ENCODE measurements around the gene FHL2.
"Not testable (repeated sequence)": the region's sequence is repeated elsewhere in the genome, so short reads cannot be mapped to it uniquely, and the experiment has no call there.

FHL2 gene

DNA sequence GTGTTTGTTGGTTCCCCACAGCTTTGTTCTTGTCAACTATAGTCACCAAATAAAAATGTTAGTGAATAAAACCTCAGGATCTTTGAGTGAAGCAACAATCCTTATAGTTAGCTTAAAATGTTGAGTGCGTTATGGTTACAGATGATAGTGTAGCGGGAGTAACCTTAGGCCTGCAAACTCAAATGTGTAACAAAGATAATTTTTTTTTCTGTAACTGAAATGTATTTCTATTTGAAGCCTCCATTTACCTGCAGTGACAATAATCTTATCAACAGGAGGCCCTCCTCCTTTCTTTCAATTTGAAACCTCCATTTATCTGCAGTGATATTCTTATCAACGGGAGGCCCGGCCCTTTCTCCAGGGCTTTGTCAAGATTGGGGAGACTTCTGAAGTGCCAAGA, 64.6 kb downstream of the FHL2 start:
- H3K4me3 Mint-ChIP-seq = no peak overlapping the region
- H3K9me3 Mint-ChIP-seq (ENCODE audit: low read depth) = no peaks in the 10 kb centered on the region
- no peaks in the 10 kb centered on the region for H3K36me3 Mint-ChIP-seq
- peaks cover 34% of the 10 kb centered on the region for H3K4me1 Mint-ChIP-seq (ENCODE audit: low read depth)
- H3K27me3 Mint-ChIP-seq = no peaks in the 10 kb centered on the region
- no peak overlapping the region for H3K27ac Mint-ChIP-seq

DNA sequence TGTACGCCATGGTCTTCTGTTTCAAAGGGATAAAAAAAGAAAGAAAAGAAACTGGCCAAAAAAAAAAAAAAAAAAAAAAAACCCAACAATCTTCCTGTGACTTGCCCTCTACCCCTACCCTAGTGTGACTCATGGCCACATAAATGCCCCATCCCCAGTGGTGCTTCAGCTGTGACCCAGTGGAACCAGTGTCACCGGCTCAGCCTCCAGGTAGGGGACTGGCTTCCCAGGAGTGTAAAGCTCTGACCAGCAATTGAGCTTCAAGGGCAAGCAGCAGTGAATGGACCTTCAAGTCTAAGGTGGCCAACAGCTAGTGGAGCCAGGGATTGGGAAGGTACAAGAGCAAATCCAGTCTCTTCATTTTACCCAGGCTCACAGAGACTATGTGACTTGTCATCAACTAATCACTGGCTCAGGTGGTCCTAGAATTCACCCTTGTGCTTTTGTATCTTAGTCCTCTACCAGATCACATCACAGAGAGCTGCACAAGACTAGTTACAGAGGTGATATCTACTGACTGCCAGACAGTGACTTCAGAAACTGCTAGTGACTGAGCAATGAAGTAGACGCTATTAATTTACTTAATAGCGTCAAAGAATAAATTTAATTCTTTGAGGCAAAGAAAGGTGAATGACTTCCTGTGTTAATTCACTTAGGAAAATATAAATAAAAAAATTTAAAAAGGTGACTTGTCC, 68.0 kb downstream of the FHL2 start:
- Mint-ChIP-seq H3K27me3 (no peaks in the 10 kb centered on the region), H3K36me3 (peaks cover 3% of the 10 kb centered on the region), H3K27ac (peak overlapping the region; percentile 95), H3K9me3 (ENCODE audit: low read depth) (no peaks in the 10 kb centered on the region), H3K4me3 (peak overlapping the region; percentile 85), H3K4me1 (ENCODE audit: low read depth) (peaks cover 32% of the 10 kb centered on the region)

DNA sequence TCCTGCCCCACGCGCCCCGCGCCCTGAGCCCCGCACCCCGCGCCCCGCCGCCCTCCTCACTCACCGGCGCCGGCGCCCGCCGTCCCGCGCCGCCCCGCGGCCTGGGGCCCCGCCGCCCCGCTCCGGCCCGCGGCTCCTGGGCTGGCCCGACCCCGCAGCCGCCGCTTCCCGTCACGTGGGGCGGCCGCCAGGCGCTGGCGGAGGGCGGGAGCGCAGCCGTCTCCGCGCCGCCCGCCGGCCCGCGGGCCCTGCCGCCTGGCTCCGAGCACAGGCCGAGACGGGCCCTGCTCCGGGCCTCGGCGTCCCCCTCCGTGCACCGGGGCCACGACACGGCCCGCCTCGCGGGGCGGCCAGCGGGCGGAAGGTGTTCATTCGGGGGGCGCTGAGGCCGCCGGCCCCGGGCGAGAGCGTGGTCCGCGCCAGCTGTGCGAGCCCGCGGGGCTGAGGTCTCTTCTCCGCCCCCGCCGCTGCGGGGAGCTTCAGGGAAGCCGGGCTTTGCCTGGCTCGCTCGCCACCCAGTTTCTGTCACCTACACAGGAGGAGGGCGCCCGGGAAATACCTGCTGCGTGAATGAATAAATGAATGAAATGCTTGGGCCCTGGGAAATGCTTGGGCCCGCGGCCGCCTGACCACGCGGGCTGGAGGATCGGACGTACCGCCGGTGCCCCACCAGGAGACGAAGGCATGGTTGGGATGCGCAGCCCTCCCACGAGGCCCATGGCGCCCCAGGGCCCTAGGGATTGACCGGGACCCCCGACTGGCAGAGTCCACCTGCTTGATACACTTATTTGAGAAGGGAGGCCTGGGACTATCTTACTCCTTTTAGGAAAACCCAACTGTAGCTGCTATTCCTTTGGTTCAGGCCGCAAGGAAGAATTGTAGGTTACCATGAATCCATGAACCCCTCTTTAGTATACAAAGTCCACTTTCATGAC, 69.0 kb downstream of the FHL2 start, which contains the start of gene TGFBRAP1:
TGFBRAP1 (minus strand) TSS at position 175 of the 935 bp plus-strand sequence. CDS start 21,434 bp downstream, outside the sequence.
- H3K9me3 Mint-ChIP-seq (ENCODE audit: low read depth) = no peaks in the 10 kb centered on the region
- peaks cover 39% of the 10 kb centered on the region for H3K4me1 Mint-ChIP-seq (ENCODE audit: low read depth)
- no peaks in the 10 kb centered on the region for H3K27me3 Mint-ChIP-seq
- peak within 1 kb of the TSS; percentile 96 for H3K4me3 Mint-ChIP-seq
- peaks cover 3% of the 10 kb centered on the region for H3K36me3 Mint-ChIP-seq
- H3K27ac Mint-ChIP-seq = peak within 1 kb of the TSS; percentile 96

DNA sequence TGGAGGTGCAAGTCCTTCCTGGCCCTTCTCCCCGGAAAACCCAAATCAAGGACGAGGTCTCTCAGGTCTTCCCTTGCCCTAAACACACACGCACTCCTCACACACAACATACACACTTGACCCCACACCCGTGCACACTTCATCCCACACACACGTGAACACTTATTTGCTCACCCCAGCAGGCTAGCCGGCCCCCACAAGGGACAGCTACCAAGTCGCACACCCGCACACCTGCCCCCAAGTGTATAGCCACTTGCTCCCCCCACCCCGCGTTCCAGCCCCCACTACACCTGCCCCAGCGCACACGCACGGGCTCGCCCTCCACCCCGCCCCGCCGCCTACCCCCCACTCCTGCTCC, 69.7 kb downstream of the FHL2 start:
- peak overlapping the region; percentile 96 for H3K4me3 Mint-ChIP-seq
- H3K27ac Mint-ChIP-seq = peak overlapping the region; percentile 96
- H3K27me3 Mint-ChIP-seq = no peaks in the 10 kb centered on the region
- H3K36me3 Mint-ChIP-seq = peaks cover 3% of the 10 kb centered on the region
- H3K4me1 Mint-ChIP-seq (ENCODE audit: low read depth) = peaks cover 44% of the 10 kb centered on the region
- no peaks in the 10 kb centered on the region for H3K9me3 Mint-ChIP-seq (ENCODE audit: low read depth)

DNA sequence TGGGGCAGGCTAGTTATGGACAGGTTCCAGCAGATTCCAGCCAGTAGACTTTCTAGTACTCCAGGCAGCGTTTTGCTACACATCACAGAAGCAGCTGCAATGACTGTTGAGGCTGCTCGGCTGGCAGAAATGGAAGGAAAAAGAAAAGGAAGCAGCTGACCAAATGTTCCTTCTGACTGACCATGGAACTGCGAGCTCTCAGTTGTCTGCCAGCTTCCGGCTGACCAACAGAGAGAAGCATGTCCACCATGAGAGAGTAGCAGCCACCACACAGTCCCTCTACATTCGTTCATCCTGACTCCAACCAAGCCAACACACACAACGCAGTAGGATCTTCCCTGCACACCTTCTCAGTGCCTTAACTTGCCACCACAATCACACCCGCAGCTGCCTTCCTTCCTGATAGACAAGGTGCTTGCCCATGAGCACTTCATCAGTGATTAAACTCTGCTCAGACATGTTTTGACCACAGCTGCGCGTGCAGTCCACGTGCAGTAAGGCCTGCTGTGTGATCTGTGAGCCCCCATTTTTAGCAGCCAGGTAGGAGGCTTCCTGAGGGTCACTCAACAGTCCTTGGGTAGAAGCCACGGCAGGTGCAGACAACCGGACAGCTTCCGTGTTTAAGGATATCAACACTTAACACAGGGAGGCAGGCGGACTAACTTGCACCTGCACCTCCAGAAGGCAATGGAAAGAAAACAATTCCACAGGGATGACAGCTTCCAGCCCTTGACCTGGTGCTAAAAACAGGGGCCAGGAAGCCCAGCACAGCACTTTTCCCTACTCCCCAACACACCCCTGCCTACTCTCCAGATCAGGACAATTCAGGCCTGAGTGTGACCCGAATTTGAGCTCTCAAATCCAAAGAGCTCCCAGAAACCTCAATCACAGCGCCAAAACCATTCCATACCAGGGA, 70.3 kb downstream of the FHL2 start:
- peaks cover 50% of the 10 kb centered on the region for H3K4me1 Mint-ChIP-seq (ENCODE audit: low read depth)
- peak overlapping the region; percentile 96 for H3K27ac Mint-ChIP-seq
- no peaks in the 10 kb centered on the region for H3K27me3 Mint-ChIP-seq
- no peaks in the 10 kb centered on the region for H3K9me3 Mint-ChIP-seq (ENCODE audit: low read depth)
- peak overlapping the region; percentile 96 for H3K4me3 Mint-ChIP-seq
- H3K36me3 Mint-ChIP-seq = peaks cover 3% of the 10 kb centered on the region

DNA sequence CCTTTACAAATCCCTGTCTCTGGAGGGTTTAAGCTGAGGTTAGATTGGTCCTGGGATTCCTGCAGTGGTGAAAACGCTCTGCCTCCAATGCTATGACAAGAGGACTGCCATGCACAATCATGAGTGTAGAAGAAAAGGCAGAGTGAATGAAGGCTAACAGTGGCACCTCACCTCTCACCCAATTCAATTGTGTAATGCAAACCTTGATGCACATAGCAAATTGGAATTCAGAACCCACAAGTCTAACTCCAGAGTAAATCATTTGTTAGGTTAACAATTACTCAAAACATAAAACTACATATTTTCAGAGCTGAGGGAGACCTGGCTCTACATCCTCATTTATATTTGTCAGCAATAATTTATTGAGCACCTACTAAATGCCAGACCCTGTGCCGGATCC, 71.2 kb downstream of the FHL2 start:
- H3K27me3 Mint-ChIP-seq = no peaks in the 10 kb centered on the region
- no peaks in the 10 kb centered on the region for H3K9me3 Mint-ChIP-seq (ENCODE audit: low read depth)
- H3K4me3 Mint-ChIP-seq = peak overlapping the region; percentile 96
- H3K27ac Mint-ChIP-seq = peak overlapping the region; percentile 96
- H3K4me1 Mint-ChIP-seq (ENCODE audit: low read depth) = peaks cover 59% of the 10 kb centered on the region
- peaks cover 3% of the 10 kb centered on the region for H3K36me3 Mint-ChIP-seq

DNA sequence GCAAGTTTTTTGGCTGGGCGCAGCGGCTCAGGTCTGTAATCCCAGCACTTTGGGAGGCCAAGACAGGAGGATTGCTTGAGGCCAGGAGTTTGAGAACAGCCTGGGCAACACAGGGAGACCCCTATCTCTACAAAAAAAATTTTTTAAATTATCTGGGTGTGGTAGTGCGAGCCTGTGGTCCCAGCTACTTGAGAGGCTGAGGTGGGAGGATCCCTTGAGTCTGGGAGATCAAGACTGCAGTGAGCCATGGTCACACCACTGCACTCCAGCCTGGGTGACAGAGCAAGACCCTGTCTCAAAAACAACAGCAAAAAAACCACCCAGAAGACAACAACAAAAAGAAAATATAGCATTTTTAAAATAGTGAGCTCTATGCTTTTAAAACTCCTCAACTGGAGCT, 71.6 kb downstream of the FHL2 start:
- not testable (repeated sequence) for H3K4me3 Mint-ChIP-seq; H3K9me3 Mint-ChIP-seq (ENCODE audit: low read depth); H3K27me3 Mint-ChIP-seq; H3K36me3 Mint-ChIP-seq
- Mint-ChIP-seq H3K4me1 (ENCODE audit: low read depth) (peaks cover 63% of the 10 kb centered on the region), H3K27ac (peak overlapping the region; percentile 96)

DNA sequence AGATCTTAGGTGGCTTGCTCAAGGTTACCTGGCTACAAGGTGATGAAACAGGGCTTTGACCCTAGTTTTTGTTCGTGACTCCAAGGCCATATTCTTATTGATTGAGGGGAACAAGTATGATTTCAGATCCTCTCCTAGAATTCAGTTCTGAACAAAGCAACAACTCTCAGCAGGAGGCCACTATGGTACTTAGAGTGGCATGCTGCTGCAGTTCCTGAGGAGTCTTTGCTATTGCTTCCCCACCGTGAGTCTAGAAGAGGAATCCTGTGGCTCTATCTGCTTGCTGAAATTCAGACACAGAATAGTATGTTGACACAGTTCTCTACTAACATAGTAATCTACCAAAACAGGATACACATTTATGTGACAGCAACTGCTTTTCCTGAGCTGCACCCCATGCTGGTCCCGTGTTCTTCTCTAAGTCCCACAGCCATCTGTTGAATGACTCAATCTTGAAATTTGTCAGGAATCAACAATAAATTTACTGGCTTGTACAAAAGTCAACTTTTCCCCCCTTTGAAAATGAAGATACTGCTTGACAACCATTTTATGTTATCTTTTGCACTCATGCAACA, 73.4 kb downstream of the FHL2 start:
- peaks cover 3% of the 10 kb centered on the region for H3K36me3 Mint-ChIP-seq
- H3K9me3 Mint-ChIP-seq (ENCODE audit: low read depth) = no peaks in the 10 kb centered on the region
- H3K27ac Mint-ChIP-seq = no peak overlapping the region
- no peak overlapping the region for H3K4me3 Mint-ChIP-seq
- H3K27me3 Mint-ChIP-seq = no peaks in the 10 kb centered on the region
- peaks cover 65% of the 10 kb centered on the region for H3K4me1 Mint-ChIP-seq (ENCODE audit: low read depth)

DNA sequence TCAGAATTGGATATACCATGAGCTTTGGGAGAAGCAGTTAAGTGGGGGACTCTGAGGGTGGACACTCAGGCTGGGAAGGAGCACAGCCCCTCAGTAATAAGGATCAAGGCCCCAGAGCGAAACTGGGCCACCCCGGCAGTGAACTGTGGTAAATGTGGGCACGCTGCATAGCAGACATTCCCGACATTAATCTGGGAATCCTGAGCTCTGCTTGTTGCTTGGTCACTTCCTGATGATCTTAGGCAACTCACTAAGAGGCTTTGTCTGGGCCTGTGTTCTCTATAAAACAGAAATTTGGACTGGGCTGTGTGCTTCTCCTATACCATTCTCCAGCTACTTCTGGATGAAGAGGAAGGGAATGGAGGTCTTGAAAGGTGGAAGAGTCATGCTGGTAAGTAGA, 74.1 kb downstream of the FHL2 start:
- Mint-ChIP-seq H3K9me3 (ENCODE audit: low read depth) (no peaks in the 10 kb centered on the region), H3K27me3 (no peaks in the 10 kb centered on the region), H3K4me3 (no peak overlapping the region), H3K36me3 (peaks cover 3% of the 10 kb centered on the region), H3K4me1 (ENCODE audit: low read depth) (peaks cover 65% of the 10 kb centered on the region), H3K27ac (peak overlapping the region; percentile 4)

DNA sequence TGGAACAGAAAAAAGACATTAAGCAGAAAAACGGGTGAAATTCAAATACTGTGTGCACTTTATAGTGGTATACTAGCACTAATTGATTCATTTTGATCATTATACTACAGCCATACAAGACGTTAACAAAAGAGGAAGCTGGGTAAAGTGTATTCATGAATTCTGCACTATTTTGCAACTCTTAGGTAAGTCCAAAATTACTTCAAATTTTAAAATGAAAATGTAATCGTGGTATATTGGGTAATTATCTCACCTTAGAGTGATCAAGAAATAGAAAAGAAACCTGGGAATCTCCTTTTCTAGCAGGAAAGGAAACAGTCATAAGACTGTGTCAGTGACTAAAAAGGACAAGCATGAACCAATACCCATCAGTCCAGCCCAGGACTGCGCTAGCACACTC, 74.8 kb downstream of the FHL2 start:
- H3K27me3 Mint-ChIP-seq = no peaks in the 10 kb centered on the region
- peaks cover 3% of the 10 kb centered on the region for H3K36me3 Mint-ChIP-seq
- peak overlapping the region; percentile 9 for H3K27ac Mint-ChIP-seq
- peaks cover 64% of the 10 kb centered on the region for H3K4me1 Mint-ChIP-seq (ENCODE audit: low read depth)
- H3K9me3 Mint-ChIP-seq (ENCODE audit: low read depth) = no peaks in the 10 kb centered on the region
- H3K4me3 Mint-ChIP-seq = no peak overlapping the region

DNA sequence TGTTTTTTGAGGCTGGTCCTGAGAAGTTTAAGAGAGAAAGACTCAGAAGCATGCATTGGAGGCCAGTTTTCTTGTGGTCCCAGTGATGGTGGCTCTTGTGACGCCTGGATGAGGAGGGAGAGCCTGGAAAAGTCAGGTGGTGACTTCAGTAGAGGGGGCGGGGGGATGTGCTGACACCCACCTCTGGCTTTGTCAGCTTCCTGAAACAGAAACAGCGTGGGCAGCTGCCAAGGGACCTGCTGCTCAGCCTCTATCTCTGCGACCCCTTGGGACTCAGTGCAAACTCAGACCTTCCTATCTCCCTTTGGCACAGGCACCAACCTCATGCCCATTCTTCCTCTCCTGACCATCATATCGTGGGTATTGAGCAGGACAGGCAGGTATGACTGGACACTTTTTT, 75.7 kb downstream of the FHL2 start:
- Mint-ChIP-seq H3K27me3 (no peaks in the 10 kb centered on the region), H3K36me3 (no peaks in the 10 kb centered on the region), H3K9me3 (ENCODE audit: low read depth) (no peaks in the 10 kb centered on the region), H3K4me3 (no peak overlapping the region), H3K27ac (peak overlapping the region; percentile 12), H3K4me1 (ENCODE audit: low read depth) (peaks cover 59% of the 10 kb centered on the region)

DNA sequence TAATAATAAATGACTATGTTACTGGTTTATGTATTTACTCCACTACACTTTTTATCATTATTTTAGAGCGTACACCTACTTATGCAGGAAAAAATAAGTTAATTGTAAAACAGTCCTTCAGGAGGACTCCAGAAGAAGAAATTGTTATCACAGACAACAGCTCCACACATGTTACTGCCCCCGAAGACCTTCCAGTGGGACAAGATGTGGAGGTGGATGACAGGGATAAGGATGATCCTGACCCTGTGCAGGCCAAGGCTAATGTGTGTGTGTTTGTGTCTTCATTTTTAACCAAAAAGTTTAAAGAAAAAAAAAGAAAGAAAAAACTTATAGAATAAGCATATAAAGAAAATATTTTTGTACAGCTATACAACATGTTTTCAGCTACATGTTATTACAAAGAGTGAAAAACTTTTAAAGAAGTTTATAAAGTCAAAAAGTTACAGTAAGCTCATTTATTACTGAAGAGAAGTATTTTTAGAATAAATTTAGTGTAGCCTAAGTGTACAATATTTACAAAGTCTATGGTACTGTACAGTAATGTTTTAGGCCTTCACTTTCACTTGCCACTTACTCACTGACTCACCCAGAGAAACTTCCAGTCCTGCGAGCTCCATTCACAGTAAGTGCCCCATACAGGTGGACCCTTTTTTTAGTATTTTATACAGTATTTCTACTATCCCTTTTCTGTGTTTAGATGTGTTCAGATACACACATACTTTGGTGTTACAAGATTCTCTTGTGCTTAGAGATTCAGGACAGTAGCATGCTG, 76.8 kb downstream of the FHL2 start:
- Mint-ChIP-seq H3K27me3 (no peaks in the 10 kb centered on the region), H3K36me3 (no peaks in the 10 kb centered on the region), H3K4me1 (ENCODE audit: low read depth) (peaks cover 59% of the 10 kb centered on the region), H3K9me3 (ENCODE audit: low read depth) (no peaks in the 10 kb centered on the region), H3K4me3 (no peak overlapping the region), H3K27ac (peak overlapping the region; percentile 5)

DNA sequence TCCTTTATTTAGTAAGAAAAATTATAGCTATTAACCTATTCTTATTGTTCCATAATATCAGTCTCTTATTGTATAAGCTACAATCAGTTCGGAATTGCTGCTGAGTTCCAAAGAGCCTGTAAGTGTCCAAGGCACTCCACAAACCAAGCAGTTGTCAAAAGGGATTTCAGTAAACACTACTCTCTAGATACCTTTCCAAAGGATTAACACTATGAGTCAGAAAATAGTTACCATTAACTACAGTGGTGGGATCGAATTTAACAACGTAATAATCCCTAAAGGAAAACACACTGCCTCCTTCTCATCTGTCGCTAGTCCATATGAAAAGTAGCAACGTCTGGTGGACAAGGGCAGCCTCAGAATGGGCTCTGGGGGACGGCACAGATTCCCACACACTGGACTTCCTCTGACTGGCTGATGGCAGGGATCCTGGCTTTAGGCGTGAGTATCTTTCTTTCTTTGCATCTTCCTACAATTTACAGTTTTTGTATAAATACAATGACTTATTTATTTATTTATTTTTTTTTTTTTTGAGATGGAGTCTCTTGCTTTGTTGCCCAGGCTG, 78.1 kb downstream of the FHL2 start:
- no peak overlapping the region for H3K4me3 Mint-ChIP-seq
- peaks cover 56% of the 10 kb centered on the region for H3K4me1 Mint-ChIP-seq (ENCODE audit: low read depth)
- H3K27me3 Mint-ChIP-seq = no peaks in the 10 kb centered on the region
- no peaks in the 10 kb centered on the region for H3K9me3 Mint-ChIP-seq (ENCODE audit: low read depth)
- H3K36me3 Mint-ChIP-seq = no peaks in the 10 kb centered on the region
- H3K27ac Mint-ChIP-seq = no peak overlapping the region
